Endodermal cell (in vitro differentiated cells): Measurements from ENCODE around the gene RANGAP1. TPM values are rescaled to one million over a fixed set of nuclear protein-coding genes. Genes with fewer than 3 reads are reported as not detected.

Experiments
- DNase-seq: peaks from one replicate; pipeline ENCODE4 v3.0.0-alpha.2; 2017
- H3K27ac ChIP-seq: 2 replicates; pipeline ENCODE4 v1.5.1; 2013; ENCODE audit warnings: mild to moderate bottlenecking, low read depth, low read length, moderate library complexity
- H3K27me3 ChIP-seq: 2 replicates; pipeline ENCODE4 v1.6.1; 2013; ENCODE audit warnings: mild to moderate bottlenecking, low read length, moderate library complexity; ENCODE audit not compliant: insufficient read depth, control insufficient read depth, poor library complexity, severe bottlenecking
- H3K36me3 ChIP-seq: 2 replicates; pipeline ENCODE4 v1.7.0; 2013; ENCODE audit warnings: mild to moderate bottlenecking, low read length, moderate library complexity; ENCODE audit not compliant: control insufficient read depth, insufficient read depth
- H3K4me1 ChIP-seq: one replicate; pipeline ENCODE4 v1.7.0; 2013; ENCODE audit warnings: low read length; ENCODE audit not compliant: control insufficient read depth, insufficient read depth
- H3K4me3 ChIP-seq: 2 replicates; pipeline ENCODE4 v1.5.1; 2013; ENCODE audit warnings: mild to moderate bottlenecking, low read length, moderate library complexity
- H3K9ac ChIP-seq: 2 replicates; pipeline ENCODE4 v1.6.1; 2013; ENCODE audit warnings: mild to moderate bottlenecking, low read length, moderate library complexity; ENCODE audit not compliant: poor library complexity, severe bottlenecking; ENCODE audit errors: extremely low read depth
- H3K9me3 ChIP-seq: 2 replicates; pipeline ENCODE4 v1.6.1; 2013; ENCODE audit warnings: mild to moderate bottlenecking, low read length, moderate library complexity; ENCODE audit not compliant: control insufficient read depth
- H3K27ac Mint-ChIP-seq: 2 replicates; pipeline ENCODE4 v1.8.0; 2020; ENCODE audit warnings: mixed read lengths
- H3K27me3 Mint-ChIP-seq: 2 replicates; pipeline ENCODE4 v1.8.0; 2021; ENCODE audit warnings: mild to moderate bottlenecking, mixed read lengths; ENCODE audit not compliant: insufficient read depth
- H3K36me3 Mint-ChIP-seq: 2 replicates; pipeline ENCODE4 v1.8.0; 2020; ENCODE audit warnings: low read depth, mixed read lengths
- H3K4me1 Mint-ChIP-seq: 2 replicates; pipeline ENCODE4 v1.8.0; 2020; ENCODE audit warnings: mixed read lengths
- H3K4me3 Mint-ChIP-seq: 2 replicates; pipeline ENCODE4 v1.8.0; 2020; ENCODE audit warnings: mild to moderate bottlenecking, moderate library complexity, mixed read lengths
- H3K9me3 Mint-ChIP-seq: 2 replicates; pipeline ENCODE4 v1.8.0; 2020; ENCODE audit warnings: mild to moderate bottlenecking, mixed read lengths
- WGBS, 2 experiments: methylation state at CpG; one replicate each; pipeline versions ENCODE4 v1.1.5 to v1.1.7; 2013; ENCODE audit warnings: missing lambda C conversion rate in 2 of 2, mixed read lengths in 1 of 2; ENCODE audit not compliant: insufficient coverage in 1 of 2, insufficient read length in 1 of 2; 5-methylcytosine and 5-hydroxymethylcytosine counted together
- total RNA-seq, 2 donors: library from RNA; stranded (reverse); fragmentation: NEBNext Ultra II Directional in 1 of 2; extraction: Animal tissue kit (Norgen Biotek cat#: 25700) in 1 of 2; gene quantifications; 2 replicates in 1 of 2; 3 replicates in 1 of 2; pipeline ENCODE4 v1.2.1, GENCODE V29; 2021
- TF ChIP-seq, protein P1 (sequence below): fragments of 200-600 bp; sonication (generic); conservative IDR thresholded peaks from 2 replicates; pipeline ENCODE4 v1.5.0; 2021; ENCODE audit warnings: antibody characterized with exemption, mild to moderate bottlenecking

The RANGAP1 gene
- total RNA-seq, 2 donors from 2014 or later, result 95.2 to 122 TPM

DNA sequence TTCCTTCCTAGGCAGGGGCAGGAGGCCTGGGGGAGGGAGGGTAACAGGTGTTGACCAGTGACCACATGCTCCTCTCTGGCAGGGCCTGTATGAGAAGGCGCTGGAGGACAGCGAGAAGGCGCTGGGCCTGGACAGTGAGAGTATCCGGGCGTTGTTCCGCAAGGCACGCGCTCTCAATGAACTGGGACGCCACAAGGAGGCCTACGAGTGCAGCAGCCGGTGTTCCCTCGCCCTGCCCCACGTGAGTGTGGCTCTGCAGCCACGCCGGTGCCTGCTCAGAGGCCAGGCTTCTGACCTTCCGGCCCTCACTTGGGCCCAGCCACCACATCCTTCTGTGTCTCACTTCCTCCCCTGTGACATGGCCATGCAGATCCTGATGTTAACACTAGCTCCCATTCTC is 41.1 kb upstream of the RANGAP1 start:
- H3K4me1 Mint-ChIP-seq, result no peaks in the 10 kb centered on the region
- H3K27ac ChIP-seq, result no peak overlapping the region
- no peaks in the 10 kb centered on the region for H3K27me3 ChIP-seq
- peaks cover 46% of the 10 kb centered on the region for H3K36me3 ChIP-seq
- no peaks in the 10 kb centered on the region for H3K4me1 ChIP-seq
- WGBS, 2 experiments, result 90 to 92% methylated on average over 16 of the region's 16 CpGs
- no peak overlapping the region for H3K4me3 ChIP-seq
- H3K27ac Mint-ChIP-seq, result no peak overlapping the region
- no peak for DNase-seq
- H3K9me3 Mint-ChIP-seq, result no peaks in the 10 kb centered on the region
- H3K9ac ChIP-seq, result no peak overlapping the region
- H3K4me3 Mint-ChIP-seq, result no peak overlapping the region
- peaks cover 62% of the 10 kb centered on the region for H3K36me3 Mint-ChIP-seq
- TF ChIP-seq, protein P1, sequence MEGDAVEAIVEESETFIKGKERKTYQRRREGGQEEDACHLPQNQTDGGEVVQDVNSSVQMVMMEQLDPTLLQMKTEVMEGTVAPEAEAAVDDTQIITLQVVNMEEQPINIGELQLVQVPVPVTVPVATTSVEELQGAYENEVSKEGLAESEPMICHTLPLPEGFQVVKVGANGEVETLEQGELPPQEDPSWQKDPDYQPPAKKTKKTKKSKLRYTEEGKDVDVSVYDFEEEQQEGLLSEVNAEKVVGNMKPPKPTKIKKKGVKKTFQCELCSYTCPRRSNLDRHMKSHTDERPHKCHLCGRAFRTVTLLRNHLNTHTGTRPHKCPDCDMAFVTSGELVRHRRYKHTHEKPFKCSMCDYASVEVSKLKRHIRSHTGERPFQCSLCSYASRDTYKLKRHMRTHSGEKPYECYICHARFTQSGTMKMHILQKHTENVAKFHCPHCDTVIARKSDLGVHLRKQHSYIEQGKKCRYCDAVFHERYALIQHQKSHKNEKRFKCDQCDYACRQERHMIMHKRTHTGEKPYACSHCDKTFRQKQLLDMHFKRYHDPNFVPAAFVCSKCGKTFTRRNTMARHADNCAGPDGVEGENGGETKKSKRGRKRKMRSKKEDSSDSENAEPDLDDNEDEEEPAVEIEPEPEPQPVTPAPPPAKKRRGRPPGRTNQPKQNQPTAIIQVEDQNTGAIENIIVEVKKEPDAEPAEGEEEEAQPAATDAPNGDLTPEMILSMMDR, result no peak
- H3K9me3 ChIP-seq, result no peaks in the 10 kb centered on the region
- no peaks in the 10 kb centered on the region for H3K27me3 Mint-ChIP-seq

DNA sequence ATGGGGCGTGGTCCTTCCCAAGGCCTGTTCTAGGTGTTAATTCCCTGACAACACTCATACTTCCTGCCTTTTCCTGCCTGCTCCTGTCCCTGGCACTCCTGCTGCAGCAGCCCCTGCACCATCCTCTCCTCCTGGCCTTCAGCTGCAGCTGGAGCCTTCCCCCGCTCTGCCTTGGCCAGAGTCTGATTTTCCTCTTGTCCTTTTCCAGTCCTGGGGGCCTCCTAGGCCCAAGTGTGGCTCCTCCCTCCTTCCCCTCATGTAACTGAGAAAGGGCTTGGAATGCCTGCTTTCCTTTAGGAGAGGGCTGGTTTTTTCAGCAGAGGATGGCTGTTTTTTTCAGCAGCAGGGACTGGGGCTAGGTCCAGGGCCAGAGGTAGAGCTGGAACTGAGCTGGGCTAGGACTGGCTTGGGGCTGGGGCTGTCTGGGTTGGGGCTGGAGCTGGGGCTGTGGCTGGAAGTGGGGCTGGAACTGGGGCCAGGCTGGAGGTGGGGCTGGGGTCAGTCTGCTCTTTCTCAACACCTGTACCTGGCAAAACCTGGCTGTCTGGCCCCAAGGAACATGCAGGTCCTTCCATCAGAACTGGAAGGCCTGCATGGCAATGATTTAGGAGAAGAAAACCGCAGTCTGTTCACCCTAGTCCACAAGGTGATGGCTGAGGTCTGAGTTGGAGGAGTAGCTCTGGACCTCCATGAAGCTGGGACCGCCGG is 39.0 kb upstream of the RANGAP1 start:
- no peak overlapping the region for H3K9ac ChIP-seq
- no peaks in the 10 kb centered on the region for H3K27me3 Mint-ChIP-seq
- H3K27me3 ChIP-seq, result no peaks in the 10 kb centered on the region

DNA sequence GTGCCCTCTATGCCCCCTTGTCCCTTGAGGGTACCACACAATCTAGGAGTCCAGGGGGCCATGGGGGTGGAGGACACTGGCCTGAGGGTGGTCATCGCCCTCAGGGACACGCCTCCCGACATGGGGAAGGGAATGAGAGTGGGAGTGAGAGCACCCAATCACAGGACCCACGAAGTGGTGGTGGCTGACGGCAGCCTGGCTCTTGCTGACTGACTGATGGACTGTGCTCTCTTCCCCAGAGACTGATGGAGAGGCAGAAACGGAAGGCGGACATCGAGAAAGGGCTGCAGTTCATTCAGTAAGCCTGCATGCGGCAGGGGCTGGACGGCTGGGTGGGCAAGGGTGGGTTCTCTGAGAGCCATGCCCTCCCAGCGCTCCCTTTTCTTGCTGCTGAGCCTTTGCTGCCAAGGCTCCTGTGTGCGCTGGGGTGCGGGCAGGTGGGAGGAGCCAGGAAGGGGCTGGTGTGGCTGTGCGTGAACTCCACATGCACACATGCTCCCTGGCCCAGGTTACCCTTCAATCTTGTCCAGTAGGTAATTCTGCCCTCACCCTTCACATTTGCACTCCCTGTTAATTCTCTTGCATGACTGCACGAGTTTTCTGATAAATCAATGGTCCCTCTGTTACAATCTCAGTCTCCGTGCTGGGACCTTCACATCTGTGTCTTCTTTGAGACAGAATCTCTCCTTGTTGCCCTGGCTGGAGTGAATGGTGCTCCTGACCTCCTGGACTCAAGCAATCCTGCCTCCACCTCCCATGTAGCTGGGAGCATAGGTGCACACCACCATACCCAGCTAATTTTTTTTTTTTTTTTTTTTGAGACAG is 34.6 kb upstream of the RANGAP1 start:
- no peaks in the 10 kb centered on the region for H3K9me3 Mint-ChIP-seq
- H3K27me3 Mint-ChIP-seq, result no peaks in the 10 kb centered on the region
- H3K36me3 Mint-ChIP-seq, result peaks cover 38% of the 10 kb centered on the region
- Histone ChIP-seq H3K4me1 (no peaks in the 10 kb centered on the region), H3K4me3 (no peak overlapping the region), H3K9me3 (no peaks in the 10 kb centered on the region), H3K9ac (no peak overlapping the region), H3K27ac (no peak overlapping the region), H3K27me3 (no peaks in the 10 kb centered on the region), H3K36me3 (peaks cover 13% of the 10 kb centered on the region)
- no peak overlapping the region for H3K27ac Mint-ChIP-seq
- 95 to 97% methylated on average over 15 to 16 of the region's 16 CpGs for WGBS, 2 experiments
- no peak overlapping the region for H3K4me3 Mint-ChIP-seq
- no peaks in the 10 kb centered on the region for H3K4me1 Mint-ChIP-seq
- no peak for DNase-seq
- TF ChIP-seq, protein P1, result no peak

More for the DNA sequence above, 39.0 kb upstream of the RANGAP1 start:
- Histone ChIP-seq H3K36me3 (peaks cover 40% of the 10 kb centered on the region), H3K4me1 (no peaks in the 10 kb centered on the region), H3K27ac (no peak overlapping the region), H3K4me3 (no peak overlapping the region), H3K9me3 (no peaks in the 10 kb centered on the region)
- TF ChIP-seq, protein P1, result no peak
- H3K4me3 Mint-ChIP-seq, result no peak overlapping the region
- DNase-seq, result no peak
- peak overlapping the region; percentile 52 for H3K27ac Mint-ChIP-seq
- no peaks in the 10 kb centered on the region for H3K4me1 Mint-ChIP-seq
- peaks cover 64% of the 10 kb centered on the region for H3K36me3 Mint-ChIP-seq
- no peaks in the 10 kb centered on the region for H3K9me3 Mint-ChIP-seq
- 96% methylated on average over 3 to 5 of the region's 5 CpGs for WGBS, 2 experiments
